Measurements from ENCODE around the gene ULK3.

ULK3 gene

GRCh38 chr15:74889883-74890664 lies 47.1 kb upstream of the ULK3 start, which contains the start of gene MPI:
Gene MPI, plus strand, starts transcription at chr15:74890042. Its CDS starts 32 bp downstream, at chr15:74890074.
- Histone ChIP-seq H3K27ac (ENCODE audit: extremely low read depth, low read depth, low read length) (peak within 1 kb of the TSS; percentile 66), H3K9me3 (ENCODE audit: control insufficient read depth, insufficient read depth, low read depth, low read length) (no peaks in the 10 kb centered on the region), H3K4me3 (ENCODE audit: low read depth, low read length) (peak within 1 kb of the TSS; percentile 75), H3K4me1 (ENCODE audit: control insufficient read depth, insufficient read depth, low read length) (peaks cover 4% of the 10 kb centered on the region; the same call in 1 of the 2 replicates), H3K36me3 (ENCODE audit: control insufficient read depth in 2 of 2, insufficient read depth in 1 of 2, low read length in 2 of 2) (peaks cover 18 to 29% of the 10 kb centered on the region in 2 experiments; a peak in 2 of 3 replicates)
- POLR2A ChIA-PET, result interaction anchor here (1.0 to 2.8 kb wide), 10 partner anchors 12 to 133 kb away, joined by 3 to 25 read pairs (median 4); partner anchors contain the start of genes COX5A, CSK, FAM219B and PPCDC
- CTCF ChIA-PET, result interaction anchor here (0.6 to 7.7 kb wide), 6 partner anchors 9 to 418 kb away, joined by 3 to 57 read pairs (median 4); partner anchors contain the start of gene RPP25
- no peak; the same call in 1 of the 2 replicates for TF ChIP-seq REST (tag by site-specific recombination; IDR thresholded peaks at IDR 0.05)
- TF ChIP-seq ZNF169 (tag by site-specific recombination; IDR thresholded peaks at IDR 0.05), result no peak
- no peak for TF ChIP-seq ZNF670 (tag by site-specific recombination; IDR thresholded peaks at IDR 0.05; ENCODE audit: low read depth)
- TF ChIP-seq REPIN1 (tag by site-specific recombination; IDR thresholded peaks at IDR 0.05; ENCODE audit: low read depth), result peak; percentile 95; the same call in 1 of the 2 replicates
- TF ChIP-seq ZBTB6 (tag by site-specific recombination; IDR thresholded peaks at IDR 0.05), result no peak
- TF ChIP-seq ZNF473 (tag by site-specific recombination; IDR thresholded peaks at IDR 0.05), result no peak
- TF ChIP-seq ZNF549 (tag by site-specific recombination; IDR thresholded peaks at IDR 0.05), result no peak
- peak; percentile 77 for TF ChIP-seq ZNF121 (tag by site-specific recombination; IDR thresholded peaks at IDR 0.05)
- TF ChIP-seq ZNF311 (tag by site-specific recombination; IDR thresholded peaks at IDR 0.05; ENCODE audit: borderline replicate concordance), result no peak
- no peak for TF ChIP-seq ZNF132 (tag by site-specific recombination; IDR thresholded peaks at IDR 0.05; ENCODE audit: borderline replicate concordance)
- peak; percentile 85; the same call in 1 of the 2 replicates for TF ChIP-seq ZNF280D (tag by site-specific recombination; IDR thresholded peaks at IDR 0.05)
- peak; percentile 69; the same call in 1 of the 2 replicates for TF ChIP-seq WT1 (tag by site-specific recombination; IDR thresholded peaks at IDR 0.05)
- TF ChIP-seq ZNF558 (tag by site-specific recombination; IDR thresholded peaks at IDR 0.05), result no peak
- no peak for TF ChIP-seq ZNF560 (tag by site-specific recombination; IDR thresholded peaks at IDR 0.05; ENCODE audit: borderline replicate concordance)
- TF ChIP-seq ZNF629 (tag by site-specific recombination; IDR thresholded peaks at IDR 0.05), result peak; percentile 89
- peak; percentile 96 for TF ChIP-seq PATZ1 (tag by site-specific recombination; IDR thresholded peaks at IDR 0.05)
- no peak for TF ChIP-seq ZNF521 (tag by site-specific recombination; IDR thresholded peaks at IDR 0.05)
- TF ChIP-seq ZNF76 (tag by site-specific recombination; IDR thresholded peaks at IDR 0.05; ENCODE audit: borderline replicate concordance, low read depth), result peak; percentile 100
- TF ChIP-seq ZNF791 (tag by site-specific recombination; IDR thresholded peaks at IDR 0.05), result no peak
- TF ChIP-seq YY2 (tag by site-specific recombination; IDR thresholded peaks at IDR 0.05), result peak; percentile 98
- peak; percentile 28; the same call in 1 of the 2 replicates for TF ChIP-seq ZIC2 (tag by site-specific recombination; IDR thresholded peaks at IDR 0.05)
- TF ChIP-seq ZNF530 (tag by site-specific recombination; IDR thresholded peaks at IDR 0.05; ENCODE audit: low read depth), result no peak
- peak; percentile 95 for TF ChIP-seq GLIS2 (tag by site-specific recombination; IDR thresholded peaks at IDR 0.05)
- peak; percentile 66; the same call in 1 of the 2 replicates for TF ChIP-seq BCL11B (tag by site-specific recombination; IDR thresholded peaks at IDR 0.05; ENCODE audit: low read depth)
- TF ChIP-seq ZNF792 (tag by site-specific recombination; IDR thresholded peaks at IDR 0.05), result peak; percentile 82; the same call in 1 of the 2 replicates
- TF ChIP-seq ZFP41 (tag by site-specific recombination; IDR thresholded peaks at IDR 0.05; ENCODE audit: borderline replicate concordance), result no peak
- no peak for TF ChIP-seq ZNF366 (tag by site-specific recombination; conservative IDR thresholded peaks at IDR 0.05)
